Activated naive CD4-positive, alpha-beta T cell treated with Interleukin-2 at 50 U/mL for 16 hours (primary cell): Measurements from ENCODE around the gene BPIFB1.

Experiments used
- DNase-seq: peaks from one replicate; pipeline ENCODE4 v3.0.0-alpha.2; 2020

The BPIFB1 gene

GRCh38 chr20:33299111-33299603, 16.1 kb downstream of the BPIFB1 start:
- DNase-seq, result peak; percentile 77

GRCh38 chr20:33301192-33301930, 18.3 kb downstream of the BPIFB1 start:
- DNase-seq, result no peak

GRCh38 chr20:33303595-33303994, 20.6 kb downstream of the BPIFB1 start:
- DNase-seq, result no peak

GRCh38 chr20:33304046-33304445, 21.0 kb downstream of the BPIFB1 start:
- no peak for DNase-seq

- DNase-seq, result no peak
Observed at GRCh38 chr20:33305589-33306057, 22.6 kb downstream of the BPIFB1 start.

- DNase-seq, result no peak
Observed at GRCh38 chr20:33306228-33306627, 23.2 kb downstream of the BPIFB1 start.

GRCh38 chr20:33306807-33307206, 23.8 kb downstream of the BPIFB1 start:
- DNase-seq, result no peak

GRCh38 chr20:33308668-33309067, 25.7 kb downstream of the BPIFB1 start:
- DNase-seq, result no peak

- DNase-seq, result no peak
Observed at GRCh38 chr20:33309631-33310030, 26.6 kb downstream of the BPIFB1 start.

GRCh38 chr20:33310327-33310899, 27.4 kb downstream of the BPIFB1 start:
- no peak for DNase-seq

GRCh38 chr20:33311011-33311410, 28.0 kb downstream of the BPIFB1 start:
- no peak for DNase-seq

- DNase-seq, result no peak
Observed at GRCh38 chr20:33311996-33312395, 29.0 kb downstream of the BPIFB1 start.

GRCh38 chr20:33312583-33312982, 29.6 kb downstream of the BPIFB1 start:
- DNase-seq, result no peak

GRCh38 chr20:33313686-33314314, 30.8 kb downstream of the BPIFB1 start:
- no peak for DNase-seq

- DNase-seq, result no peak
Observed at GRCh38 chr20:33316343-33316742, 33.3 kb downstream of the BPIFB1 start.

- no peak for DNase-seq
Observed at GRCh38 chr20:33316958-33317357, 33.9 kb downstream of the BPIFB1 start.

GRCh38 chr20:33317424-33318095, 34.5 kb downstream of the BPIFB1 start:
- no peak for DNase-seq

- no peak for DNase-seq
Observed at GRCh38 chr20:33318096-33318429, 35.0 kb downstream of the BPIFB1 start.

- DNase-seq, result no peak
Observed at GRCh38 chr20:33320006-33320405, 37.0 kb downstream of the BPIFB1 start.

- DNase-seq, result no peak
Observed at GRCh38 chr20:33322456-33322855, 39.4 kb downstream of the BPIFB1 start.

- DNase-seq, result no peak
Observed at GRCh38 chr20:33323236-33323635, 40.2 kb downstream of the BPIFB1 start.

GRCh38 chr20:33325350-33325749, 42.3 kb downstream of the BPIFB1 start:
- no peak for DNase-seq
